Trophoblast cell (in vitro differentiated cells and primary cell): ENCODE results near the gene IPPK.

ENCODE experiments used
- DNase-seq, 2 donors: peaks; one replicate each; pipeline ENCODE4 v3.0.0-alpha.2; 2016
- H2AFZ ChIP-seq: 2 replicates; pipeline ENCODE4 v1.6.1; 2013; ENCODE audit warnings: low read length, moderate library complexity, mild to moderate bottlenecking; ENCODE audit not compliant: insufficient read depth, poor library complexity
- H2AK5ac ChIP-seq: 2 replicates; pipeline ENCODE4 v1.6.1; 2013; ENCODE audit warnings: mild to moderate bottlenecking, low read length
- H2BK120ac ChIP-seq: 2 replicates; pipeline ENCODE4 v1.6.1; 2013; ENCODE audit warnings: low read length, mild to moderate bottlenecking, moderate library complexity; ENCODE audit not compliant: insufficient read depth, poor library complexity
- H2BK12ac ChIP-seq: 2 replicates; pipeline ENCODE4 v1.6.1; 2013; ENCODE audit warnings: mild to moderate bottlenecking, low read length, moderate library complexity
- H2BK5ac ChIP-seq: 2 replicates; pipeline ENCODE4 v1.6.1; 2013; ENCODE audit warnings: low read length, low read depth, moderate library complexity, mild to moderate bottlenecking; ENCODE audit not compliant: poor library complexity
- H3K14ac ChIP-seq: 2 replicates; pipeline ENCODE4 v1.6.1; 2013; ENCODE audit warnings: mild to moderate bottlenecking, low read length
- H3K18ac ChIP-seq: 2 replicates; pipeline ENCODE4 v1.6.1; 2013; ENCODE audit warnings: mild to moderate bottlenecking, low read length
- H3K23ac ChIP-seq: 2 replicates; pipeline ENCODE4 v1.6.1; 2013; ENCODE audit warnings: low read length
- H3K27ac ChIP-seq: 2 replicates; pipeline ENCODE4 v1.5.1; 2013; ENCODE audit warnings: low read depth, mild to moderate bottlenecking, inconsistent platforms, low read length, moderate library complexity
- H3K27me3 ChIP-seq: 2 replicates; pipeline ENCODE4 v1.6.1; 2013; ENCODE audit warnings: inconsistent platforms, mild to moderate bottlenecking, low read length, moderate library complexity; ENCODE audit not compliant: insufficient read depth
- H3K36me3 ChIP-seq, 2 experiments: 1 replicate in 1 of 2; 2 replicates in 1 of 2; pipeline ENCODE4 v1.6.1; 2013; ENCODE audit warnings: low read length in 2 of 2, mild to moderate bottlenecking in 2 of 2, moderate library complexity in 1 of 2; ENCODE audit not compliant: insufficient read depth in 2 of 2, control insufficient read depth in 1 of 2
- H3K4ac ChIP-seq: 2 replicates; pipeline ENCODE4 v1.6.1; 2013; ENCODE audit warnings: low read depth, mild to moderate bottlenecking, low read length, moderate library complexity
- H3K4me1 ChIP-seq, 2 experiments: 1 replicate in 1 of 2; 2 replicates in 1 of 2; pipeline ENCODE4 v1.6.1; 2013; ENCODE audit warnings: low read length in 2 of 2, mild to moderate bottlenecking in 2 of 2, moderate library complexity in 1 of 2; ENCODE audit not compliant: insufficient read depth in 2 of 2, control insufficient read depth in 1 of 2
- H3K4me2 ChIP-seq: 2 replicates; pipeline ENCODE4 v1.6.1; 2013; ENCODE audit warnings: inconsistent platforms, mild to moderate bottlenecking, low read length, moderate library complexity
- H3K4me3 ChIP-seq: 2 replicates; pipeline ENCODE4 v1.5.1; 2013; ENCODE audit warnings: mild to moderate bottlenecking, low read depth, low read length, inconsistent platforms
- H3K79me1 ChIP-seq: one replicate; pipeline ENCODE4 v1.6.1; 2013; ENCODE audit warnings: low read length
- H3K79me2 ChIP-seq: 2 replicates; pipeline ENCODE4 v1.6.1; 2013; ENCODE audit warnings: low read length, mild to moderate bottlenecking; ENCODE audit not compliant: control insufficient read depth, insufficient read depth, poor library complexity
- H3K9ac ChIP-seq: 2 replicates; pipeline ENCODE4 v1.6.1; 2013; ENCODE audit warnings: mild to moderate bottlenecking, low read length
- H3K9me3 ChIP-seq: 2 replicates; pipeline ENCODE4 v1.6.1; 2013; ENCODE audit warnings: low read depth, mild to moderate bottlenecking, control low read depth, inconsistent platforms, low read length; ENCODE audit not compliant: insufficient read depth
- H4K12ac ChIP-seq: 2 replicates; pipeline ENCODE4 v1.6.1; 2013; ENCODE audit warnings: low read depth, mild to moderate bottlenecking, low read length, moderate library complexity
- H4K8ac ChIP-seq: 2 replicates; pipeline ENCODE4 v1.6.1; 2013; ENCODE audit warnings: low read depth, mild to moderate bottlenecking, low read length, moderate library complexity
- H4K91ac ChIP-seq: one replicate; pipeline ENCODE4 v1.6.1; 2013; ENCODE audit warnings: low read depth, mild to moderate bottlenecking, low read length, moderate library complexity
- WGBS: extraction: QIAGEN DNeasy Blood & Tissue Kit; methylation state at CpG from one replicate; pipeline ENCODE4 v1.1.7; 2013; ENCODE audit warnings: missing lambda C conversion rate; ENCODE audit not compliant: insufficient read length, insufficient coverage; ENCODE audit errors: extremely low coverage; 5-methylcytosine and 5-hydroxymethylcytosine counted together

IPPK gene

GRCh38 chr9:92607773-92608172 is 62.2 kb downstream of the IPPK start:
- Histone ChIP-seq H2BK120ac (no peak overlapping the region), H3K23ac (no peak overlapping the region), H2AFZ (no peak overlapping the region), H3K18ac (no peak overlapping the region), H2BK12ac (no peak overlapping the region), H3K79me2 (no peaks in the 10 kb centered on the region), H3K4ac (no peak overlapping the region), H2AK5ac (no peak overlapping the region), H3K4me1 (no peaks in the 10 kb centered on the region), H3K79me1 (no peaks in the 10 kb centered on the region), H4K12ac (no peak overlapping the region), H3K27ac (no peak overlapping the region), H3K4me2 (no peak overlapping the region), H3K14ac (no peak overlapping the region), H4K91ac (no peak overlapping the region), H3K9me3 (peaks cover 3% of the 10 kb centered on the region), H3K36me3 (peaks cover 13 to 22% of the 10 kb centered on the region in 2 experiments), H2BK5ac (no peak overlapping the region), H3K27me3 (no peaks in the 10 kb centered on the region), H3K4me3 (no peak overlapping the region), H3K9ac (no peak overlapping the region), H4K8ac (no peak overlapping the region)
- no CpG with 5 or more reads among the region's 4 CpGs for WGBS
- no peak for DNase-seq

DNA sequence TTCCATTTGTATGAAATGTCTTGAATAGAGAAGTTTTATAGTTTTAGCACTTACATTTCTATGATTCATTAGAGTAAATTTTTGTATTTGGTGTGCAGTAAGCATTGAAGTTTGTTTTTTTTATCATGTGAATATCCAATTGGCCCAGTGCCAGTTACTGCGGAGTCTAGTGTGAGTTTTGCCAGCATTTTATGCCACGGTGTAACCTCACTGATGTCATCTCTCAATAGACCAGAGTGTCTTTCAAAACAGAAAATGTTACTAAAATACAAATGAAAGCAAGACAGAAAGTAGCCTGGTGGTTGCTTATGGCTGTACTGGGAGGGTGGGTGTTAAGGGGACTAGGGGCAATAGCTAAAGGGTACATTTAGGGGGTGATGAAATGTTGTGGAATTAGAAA is 62.8 kb downstream of the IPPK start:
- WGBS, result no CpG with 5 or more reads among the region's 2 CpGs
- H3K4ac ChIP-seq, result no peak overlapping the region

DNA sequence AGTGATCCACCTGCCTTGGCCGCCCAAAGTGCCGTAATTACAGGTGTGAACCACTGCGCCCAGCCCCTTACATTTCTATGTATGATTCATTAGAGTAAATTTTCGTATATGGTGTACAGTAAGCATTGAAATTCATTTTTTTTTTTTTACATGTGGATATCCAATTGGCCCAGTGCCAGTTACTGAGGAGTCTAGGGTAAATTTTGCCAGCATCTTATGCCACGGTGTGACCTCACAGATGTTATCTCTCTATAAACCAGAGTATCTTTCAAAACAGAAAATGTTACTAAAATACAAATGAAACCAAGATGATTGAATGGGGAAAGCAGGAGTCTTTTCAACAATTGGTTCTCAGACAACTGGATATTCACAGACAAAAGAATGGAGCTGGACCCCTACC is 64.7 kb downstream of the IPPK start:
- no peak overlapping the region for H2AFZ ChIP-seq
- no peaks in the 10 kb centered on the region for H3K27me3 ChIP-seq
- no peak overlapping the region for H3K14ac ChIP-seq
- H3K4ac ChIP-seq, result no peak overlapping the region
- no peak overlapping the region for H2AK5ac ChIP-seq
- no peak overlapping the region for H2BK12ac ChIP-seq
- no peak overlapping the region for H4K8ac ChIP-seq
- no CpG with 5 or more reads among the region's 5 CpGs for whole genome bisulfite sequencing
- no peak overlapping the region for H2BK120ac ChIP-seq
- peaks cover 3% of the 10 kb centered on the region for H3K9me3 ChIP-seq
- no peak overlapping the region for H2BK5ac ChIP-seq
- H3K79me1 ChIP-seq, result peaks cover 2% of the 10 kb centered on the region
- no peak for DNase-seq
- H3K79me2 ChIP-seq, result no peaks in the 10 kb centered on the region
- H3K4me2 ChIP-seq, result no peak overlapping the region
- no peak overlapping the region for H4K12ac ChIP-seq
- H3K27ac ChIP-seq, result no peak overlapping the region
- no peak overlapping the region for H3K4me3 ChIP-seq
- H3K9ac ChIP-seq, result no peak overlapping the region
- H3K23ac ChIP-seq, result no peak overlapping the region
- no peak overlapping the region for H3K18ac ChIP-seq
- H3K4me1 ChIP-seq, result peaks cover 6 to 10% of the 10 kb centered on the region in 2 experiments
- no peak overlapping the region for H4K91ac ChIP-seq
- H3K36me3 ChIP-seq, result no peaks in the 10 kb centered on the region

More for the DNA sequence above, 62.8 kb downstream of the IPPK start:
- Histone ChIP-seq H2AFZ (no peak overlapping the region), H3K9ac (no peak overlapping the region), H3K4me1 (no peaks in the 10 kb centered on the region), H2BK120ac (no peak overlapping the region), H3K79me1 (no peaks in the 10 kb centered on the region), H2AK5ac (no peak overlapping the region), H3K4me2 (no peak overlapping the region), H4K8ac (no peak overlapping the region), H2BK12ac (no peak overlapping the region), H3K79me2 (no peaks in the 10 kb centered on the region), H3K27ac (no peak overlapping the region), H3K14ac (no peak overlapping the region), H3K18ac (no peak overlapping the region), H3K4me3 (no peak overlapping the region), H4K91ac (no peak overlapping the region), H3K9me3 (peaks cover 3% of the 10 kb centered on the region), H3K27me3 (no peaks in the 10 kb centered on the region), H4K12ac (no peak overlapping the region), H2BK5ac (no peak overlapping the region), H3K23ac (no peak overlapping the region), H3K36me3 (peaks cover 7 to 16% of the 10 kb centered on the region in 2 experiments)
- DNase-seq, result no peak

- Histone ChIP-seq H3K36me3 (no peaks in the 10 kb centered on the region), H3K27me3 (no peaks in the 10 kb centered on the region), H4K8ac (no peak overlapping the region), H4K12ac (no peak overlapping the region), H3K79me2 (no peaks in the 10 kb centered on the region), H2BK12ac (no peak overlapping the region), H3K4me1 (peaks cover 6 to 13% of the 10 kb centered on the region in 2 experiments), H2BK120ac (no peak overlapping the region), H3K9me3 (peaks cover 3% of the 10 kb centered on the region), H2AK5ac (no peak overlapping the region), H3K23ac (no peak overlapping the region), H3K9ac (no peak overlapping the region), H3K4ac (no peak overlapping the region), H2AFZ (no peak overlapping the region), H3K27ac (no peak overlapping the region), H4K91ac (no peak overlapping the region), H3K4me3 (no peak overlapping the region), H3K18ac (no peak overlapping the region), H3K14ac (no peak overlapping the region), H2BK5ac (no peak overlapping the region), H3K79me1 (peaks cover 2% of the 10 kb centered on the region), H3K4me2 (no peak overlapping the region)
- WGBS, result no CpG with 5 or more reads among the region's 5 CpGs
- DNase-seq, result no peak
Observed at GRCh38 chr9:92603990-92604389, 65.9 kb downstream of the IPPK start.
